HCEC 1CT (cell line): Measurements from ENCODE around the gene FHOD3.

Experiments
- DNase-seq: peaks from one replicate; pipeline ENCODE4 v3.0.0-alpha.2; 2017

FHOD3 gene

DNA sequence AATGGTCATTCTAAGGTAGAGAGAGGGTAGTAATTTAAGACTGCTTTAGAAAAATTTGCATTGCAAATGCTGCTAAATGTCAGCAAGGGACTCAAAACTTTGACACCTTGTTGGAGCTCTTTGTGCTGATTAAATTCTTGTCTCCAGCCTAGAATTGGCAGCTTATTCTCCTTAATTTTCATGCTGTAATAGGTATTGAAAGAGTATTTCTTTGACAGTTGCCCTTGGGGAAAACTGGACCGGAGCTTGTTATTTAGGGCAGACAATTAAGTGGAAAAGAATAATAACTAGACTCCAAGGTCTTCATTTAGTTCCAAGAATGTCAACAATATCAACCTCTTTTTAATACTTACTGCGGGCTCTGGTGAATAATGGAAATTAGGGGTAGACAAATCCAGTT lies 267.3 kb downstream of the FHOD3 start:
- no peak for DNase-seq

DNA sequence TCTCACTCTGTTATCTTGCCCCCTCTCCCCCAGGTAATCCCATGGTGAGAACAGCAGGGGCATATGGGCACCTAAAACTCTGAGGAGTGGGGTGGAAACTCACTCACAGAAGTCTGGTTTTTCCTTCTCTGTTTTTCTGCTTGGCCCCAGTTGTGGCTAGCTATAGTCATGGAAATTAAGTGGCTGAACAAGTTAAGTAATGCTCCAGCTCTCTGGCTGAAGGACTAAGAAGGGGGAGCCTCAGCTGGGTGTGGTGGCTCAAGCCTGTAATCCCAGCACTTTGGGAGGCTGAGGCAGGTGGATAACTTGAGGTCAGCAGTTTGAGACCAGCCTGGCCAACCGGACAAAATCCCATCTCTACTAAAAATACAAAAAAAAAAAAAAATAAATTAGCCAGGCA lies 270.3 kb downstream of the FHOD3 start:
- no peak for DNase-seq

DNA sequence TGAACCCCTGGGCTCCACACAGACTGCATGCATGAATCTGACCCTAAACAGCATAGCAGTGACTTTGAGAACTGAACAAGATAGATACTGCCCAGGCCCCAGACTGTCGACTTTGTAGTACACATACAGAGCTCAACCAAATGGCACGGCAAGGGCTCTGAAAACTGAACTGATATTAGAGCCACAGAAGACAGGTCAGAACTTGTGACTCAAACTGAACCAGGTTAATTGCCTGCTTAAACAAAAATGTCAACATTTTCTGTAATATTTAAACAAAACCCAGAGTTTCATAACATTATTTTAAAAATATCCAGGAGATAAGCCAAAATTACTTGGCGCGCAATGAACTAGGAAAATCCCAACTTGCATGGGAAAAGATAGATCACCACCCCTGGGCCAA lies 271.0 kb downstream of the FHOD3 start:
- no peak for DNase-seq

DNA sequence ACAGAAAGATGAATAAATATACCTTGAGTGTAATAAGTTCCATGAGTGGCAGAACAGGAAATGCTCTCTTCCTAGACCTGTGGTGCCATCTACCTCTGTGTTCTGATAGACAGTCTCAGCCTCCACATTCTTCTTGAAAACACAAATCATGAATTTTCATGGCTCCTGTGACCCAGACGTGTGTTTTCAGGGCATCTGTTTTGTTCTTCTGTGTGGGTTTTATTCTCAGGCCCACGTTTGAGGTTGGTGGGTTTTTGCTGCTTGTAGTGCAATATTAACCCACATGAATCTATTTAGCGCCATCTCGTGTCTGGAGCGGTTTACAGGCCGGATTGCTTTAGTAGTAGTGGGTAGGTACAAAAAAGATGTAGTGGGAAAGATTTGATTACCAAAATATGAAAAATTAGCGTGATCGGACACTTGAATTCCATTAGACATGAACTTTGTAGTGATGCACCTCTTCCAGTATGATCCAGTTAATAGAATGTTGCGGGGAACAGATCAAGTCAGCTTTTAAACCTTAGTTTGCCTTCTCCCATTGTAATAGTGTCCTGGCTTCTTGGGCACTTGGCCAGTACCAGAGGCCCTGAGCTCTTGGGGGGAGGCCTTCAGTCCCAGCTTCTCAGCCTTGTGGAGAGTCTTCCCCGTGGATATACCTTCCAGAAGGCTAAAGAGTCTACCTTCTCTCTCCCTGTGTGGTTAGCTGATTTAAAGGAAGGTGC lies 274.8 kb downstream of the FHOD3 start:
- DNase-seq = peak; percentile 23

DNA sequence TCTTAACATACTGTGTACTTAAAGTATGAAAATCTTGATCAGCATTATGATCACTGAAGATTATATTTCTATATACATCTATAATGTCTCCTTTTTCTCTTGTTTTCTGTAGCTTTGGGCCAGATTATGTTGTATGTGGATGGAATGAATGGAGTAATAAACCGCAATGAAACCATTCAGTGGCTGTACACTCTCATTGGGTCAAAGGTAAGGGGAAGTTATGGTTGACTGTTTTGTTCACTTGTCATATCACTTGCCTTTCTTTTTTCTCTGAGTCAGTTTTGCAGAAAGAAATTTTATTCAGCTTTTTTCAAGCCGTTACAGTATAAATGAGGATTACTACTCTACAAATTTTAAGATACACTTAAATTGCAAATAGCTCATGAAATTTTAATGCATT lies 278.8 kb downstream of the FHOD3 start:
- DNase-seq = peak; percentile 35

DNA sequence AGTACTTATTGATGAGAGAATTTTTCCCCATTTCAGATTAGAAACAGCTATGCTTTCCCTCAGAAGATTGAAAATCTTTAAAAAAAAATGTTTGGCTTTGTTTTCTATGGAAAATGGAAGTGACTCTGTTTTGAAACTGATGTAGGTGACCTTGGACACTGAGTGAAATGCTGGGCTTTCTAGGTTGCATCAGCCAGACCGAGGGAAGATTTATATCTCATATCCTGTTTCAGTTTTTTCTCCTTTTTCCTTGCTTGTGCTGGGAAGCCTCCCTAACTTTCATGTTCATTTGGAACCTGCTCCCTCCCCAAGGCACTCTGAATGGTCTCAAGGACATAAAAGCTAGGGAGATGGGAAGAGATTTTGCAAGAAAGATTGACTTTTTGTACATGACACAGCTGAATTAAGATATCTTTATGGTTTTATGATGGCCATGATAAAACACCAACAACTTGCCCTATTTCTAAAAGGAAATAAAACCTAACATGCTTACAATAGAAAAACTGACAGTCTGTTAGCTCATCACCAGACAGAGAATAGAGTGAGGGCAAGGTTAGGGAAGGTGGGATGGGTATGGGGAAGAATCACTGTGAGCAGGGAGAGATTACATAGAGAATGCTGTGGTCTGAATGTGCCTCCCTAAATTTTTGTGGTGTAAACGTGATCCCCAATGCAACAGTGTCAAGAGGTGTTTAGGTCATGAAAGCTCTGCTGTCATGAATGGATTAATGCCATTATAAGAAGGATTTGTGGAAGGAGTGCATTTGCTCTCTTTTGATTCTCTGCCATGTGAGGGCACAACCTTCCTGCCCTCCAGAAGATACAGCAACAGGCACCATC lies 281.6 kb downstream of the FHOD3 start:
- DNase-seq = peak; percentile 31

DNA sequence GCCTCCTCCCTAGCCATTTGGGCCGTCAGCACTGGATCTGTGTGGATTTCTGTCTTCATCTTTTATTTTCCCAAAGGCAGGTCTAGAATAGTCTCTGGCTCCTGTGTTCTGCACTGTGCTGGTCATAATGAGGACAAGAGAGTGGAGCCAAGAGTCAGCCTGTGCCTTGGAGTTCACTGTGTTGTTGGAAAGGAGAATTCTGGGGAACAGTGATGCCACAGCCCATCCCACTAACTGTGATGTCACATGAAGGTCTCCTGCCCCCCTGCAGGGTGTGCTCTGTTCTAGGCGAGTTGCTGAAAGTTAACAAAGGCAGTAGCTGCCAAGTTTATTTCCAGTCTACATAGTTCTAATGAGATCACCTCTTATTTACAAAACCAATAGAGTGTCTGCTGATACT lies 282.8 kb downstream of the FHOD3 start:
- peak; percentile 59 for DNase-seq

DNA sequence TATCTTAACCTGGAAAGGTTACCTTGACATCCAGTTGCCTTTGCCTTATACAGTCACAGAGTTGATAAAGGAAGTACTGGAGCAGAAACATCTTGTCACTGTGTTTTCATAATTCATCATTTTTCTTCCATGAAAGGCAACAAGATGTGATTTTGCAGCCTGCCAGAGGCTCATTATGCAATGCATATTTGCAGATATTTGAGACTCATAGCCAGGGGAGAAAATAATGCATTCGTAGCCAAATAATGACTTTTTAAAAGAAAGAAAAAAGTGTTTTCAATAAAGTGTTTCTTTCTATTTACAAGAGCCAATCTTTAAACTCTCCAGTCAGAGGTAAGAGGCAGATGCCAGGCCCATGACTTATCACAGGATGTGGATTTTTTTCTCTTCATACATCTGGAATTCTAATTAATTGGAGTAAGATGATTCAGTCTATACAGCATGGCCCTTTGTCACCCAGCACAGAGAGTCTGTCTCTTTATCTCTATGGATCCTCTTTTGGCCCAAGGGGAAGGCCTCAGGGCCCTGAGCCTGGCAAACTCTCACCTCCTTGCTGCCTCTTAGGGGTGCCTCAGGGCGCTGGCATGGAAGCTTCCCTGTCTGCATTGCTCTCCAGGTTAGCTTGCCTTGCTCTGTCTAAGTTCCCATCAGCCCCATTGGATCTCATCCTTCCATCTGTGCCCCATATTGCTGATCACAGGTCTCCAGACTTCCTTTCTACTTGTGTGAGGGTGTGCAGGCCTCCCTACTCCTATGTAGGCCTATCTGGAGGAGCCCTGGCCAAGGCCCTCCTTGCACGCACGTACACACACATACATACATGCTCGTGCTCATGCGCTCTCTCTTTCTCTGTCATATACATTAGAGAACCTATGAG lies 283.6 kb downstream of the FHOD3 start:
- peak; percentile 76 for DNase-seq

DNA sequence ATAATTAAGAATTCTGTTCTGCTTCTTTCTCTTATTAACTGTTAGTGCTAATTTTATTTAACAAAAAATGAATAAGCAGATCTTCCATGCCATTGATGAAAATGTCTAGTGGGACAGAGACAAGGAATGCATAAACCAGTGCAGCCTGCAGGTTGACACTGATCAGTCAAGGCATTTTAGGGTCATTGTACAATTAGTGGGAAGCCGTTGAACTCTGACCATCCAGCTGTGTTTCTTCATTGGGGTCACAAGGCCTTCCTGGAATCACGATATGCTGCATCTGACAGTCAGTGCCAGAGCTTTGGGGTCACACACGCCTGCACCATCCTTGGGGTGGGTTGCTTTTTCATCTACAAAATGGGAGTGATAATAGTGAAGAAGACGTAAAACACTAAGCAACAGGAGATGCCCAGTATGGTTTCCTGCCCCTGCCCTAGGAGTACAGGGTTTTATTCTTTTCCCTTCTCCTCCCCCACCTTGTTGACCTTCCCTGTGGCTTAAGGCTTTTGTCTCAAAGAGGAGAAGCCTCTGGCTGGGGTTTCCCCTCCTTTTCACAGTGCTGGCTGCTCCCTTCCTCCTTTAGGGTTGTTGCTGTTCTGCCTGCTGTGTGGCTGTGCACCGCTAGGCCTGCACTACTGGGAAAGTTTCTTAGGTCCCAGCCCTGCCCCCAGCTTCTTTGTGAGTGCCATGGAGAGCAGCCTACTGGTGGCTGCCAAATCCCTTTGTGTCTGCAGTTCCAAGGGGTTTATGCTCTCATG lies 285.7 kb downstream of the FHOD3 start:
- no peak for DNase-seq

DNA sequence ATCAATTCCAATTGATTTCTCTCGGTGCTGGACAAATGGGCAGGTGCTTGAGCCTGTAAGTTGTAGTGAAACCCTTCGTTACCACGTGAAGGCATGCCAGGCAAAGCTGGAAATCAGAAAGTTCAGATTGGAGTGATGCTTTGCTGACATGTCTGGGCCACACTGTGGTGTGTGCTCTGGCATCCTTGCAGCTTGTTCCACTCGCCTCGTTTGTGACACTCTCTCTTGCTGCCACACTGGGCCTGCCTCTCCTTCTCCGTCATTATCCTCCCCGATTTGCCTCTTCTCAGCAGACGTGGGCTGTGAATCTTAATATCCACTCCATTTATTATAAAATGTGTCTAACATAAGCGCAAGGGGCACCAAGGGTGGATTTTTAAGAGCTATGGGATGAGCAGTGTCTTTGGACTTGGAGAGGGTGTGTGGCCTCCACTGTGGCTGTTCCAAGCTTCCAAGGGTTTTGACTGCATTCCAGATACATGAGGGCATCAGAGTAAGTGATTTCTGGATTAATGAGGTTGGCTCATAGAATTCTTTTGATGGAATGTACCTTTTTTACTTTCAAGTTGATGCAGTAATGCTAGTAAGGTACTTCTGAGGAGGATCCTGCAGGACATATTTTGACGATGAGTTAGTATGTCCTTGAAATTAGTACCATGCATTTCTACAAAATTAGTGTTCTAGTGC lies 292.5 kb downstream of the FHOD3 start:
- peak; percentile 37 for DNase-seq

DNA sequence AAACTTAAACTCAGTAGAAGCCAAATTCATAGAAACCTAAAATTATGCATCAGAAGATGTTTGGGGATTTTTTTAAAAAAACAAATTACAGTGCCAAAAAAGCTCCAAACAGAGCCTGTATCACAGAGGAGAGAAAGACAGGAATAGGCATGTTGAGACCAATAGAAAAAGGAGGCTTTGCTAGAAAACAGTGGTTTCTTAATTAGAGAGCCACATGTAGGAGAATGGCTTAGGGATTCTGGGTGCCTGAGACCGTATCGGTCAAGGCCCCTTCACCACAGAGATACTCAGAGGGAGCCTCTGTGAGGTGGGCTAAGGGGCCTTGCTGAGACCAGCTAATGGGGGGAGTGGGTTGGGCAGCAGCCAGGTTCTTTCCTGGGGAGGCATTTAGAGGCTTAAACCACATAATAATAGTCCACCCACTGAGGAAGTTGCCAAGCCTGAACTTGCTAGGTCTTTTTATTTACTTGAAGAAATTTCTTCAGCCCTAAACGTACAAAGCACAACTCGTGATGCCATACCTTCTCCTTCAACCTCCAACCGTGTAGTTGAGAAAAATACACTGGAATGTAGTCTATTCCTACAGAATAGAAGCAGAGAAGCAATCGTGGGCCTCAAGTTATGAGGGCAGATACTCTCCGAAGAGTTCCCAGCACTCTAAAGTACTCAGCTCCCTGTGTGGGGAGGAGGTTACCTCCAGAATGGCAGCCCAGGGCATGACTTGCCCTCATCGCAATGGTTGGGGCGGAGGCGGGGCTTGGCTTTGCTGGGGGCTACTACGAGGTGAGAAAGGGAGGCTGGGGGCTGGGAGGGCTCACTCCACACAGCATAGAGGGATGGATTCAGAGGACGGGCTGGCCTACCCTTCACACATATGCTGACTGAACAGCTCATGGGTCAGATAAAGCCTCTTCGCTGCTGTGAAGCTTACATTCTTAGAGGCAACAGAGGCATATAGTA lies 293.4 kb downstream of the FHOD3 start:
- no peak for DNase-seq

DNA sequence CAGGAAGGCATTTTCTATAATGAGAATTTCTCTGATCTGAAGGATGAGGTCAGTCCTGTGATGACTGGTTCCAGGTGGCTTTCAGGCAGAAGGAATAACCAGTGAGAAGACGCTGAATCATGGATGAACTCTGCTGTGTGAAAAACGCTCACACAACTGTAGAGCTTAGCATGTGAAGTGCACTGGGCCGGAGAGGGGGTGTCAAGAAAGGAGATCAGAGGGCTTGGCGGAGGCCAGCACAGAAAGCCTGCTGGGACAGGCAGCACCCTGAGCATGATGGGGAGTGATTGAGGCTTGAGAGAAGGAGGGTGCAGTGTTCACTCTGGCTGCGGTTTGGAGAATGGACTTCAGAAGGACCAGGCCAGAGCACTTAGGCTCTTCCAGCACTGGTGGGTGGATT lies 294.8 kb downstream of the FHOD3 start:
- peak; percentile 35 for DNase-seq

DNA sequence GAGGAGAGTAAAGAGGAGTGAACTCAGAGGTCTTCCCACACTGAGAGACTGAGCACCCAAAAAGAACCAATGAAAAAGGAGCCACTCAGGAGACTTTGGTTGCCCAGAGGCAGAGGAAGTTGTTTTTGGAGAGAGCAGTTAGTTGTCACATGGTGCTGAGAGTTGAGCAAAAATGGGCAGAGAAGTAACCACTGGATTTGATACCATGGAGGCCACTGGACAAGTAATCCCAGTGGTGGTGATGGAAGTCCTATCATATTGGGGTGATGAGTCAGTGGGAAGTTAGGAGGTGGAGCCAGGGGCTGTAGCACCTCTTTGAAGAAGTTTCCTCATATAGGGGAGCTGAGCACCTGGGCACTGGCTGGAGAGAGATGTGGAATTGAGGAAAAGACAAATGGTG lies 295.5 kb downstream of the FHOD3 start:
- DNase-seq = peak; percentile 18

DNA sequence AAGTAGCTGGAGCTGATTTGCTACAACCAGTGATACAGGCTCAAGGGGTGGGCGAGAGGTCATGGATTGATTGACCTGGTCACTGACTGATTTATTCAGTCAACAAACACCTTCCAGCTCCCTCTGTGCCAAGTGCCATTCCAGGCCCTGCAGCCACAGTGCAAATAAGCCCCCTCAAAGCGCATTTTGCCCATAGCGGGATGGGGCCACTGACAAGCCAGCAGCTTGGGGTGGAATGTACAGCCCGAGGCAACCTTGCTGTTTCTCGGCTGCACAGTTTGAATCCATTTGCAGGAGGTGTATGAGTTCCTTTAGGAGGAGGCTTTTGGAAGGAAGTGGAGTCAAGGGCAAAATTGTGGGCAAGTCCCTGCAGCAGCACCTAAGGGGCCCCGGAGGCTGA lies 296.1 kb downstream of the FHOD3 start:
- DNase-seq = no peak

DNA sequence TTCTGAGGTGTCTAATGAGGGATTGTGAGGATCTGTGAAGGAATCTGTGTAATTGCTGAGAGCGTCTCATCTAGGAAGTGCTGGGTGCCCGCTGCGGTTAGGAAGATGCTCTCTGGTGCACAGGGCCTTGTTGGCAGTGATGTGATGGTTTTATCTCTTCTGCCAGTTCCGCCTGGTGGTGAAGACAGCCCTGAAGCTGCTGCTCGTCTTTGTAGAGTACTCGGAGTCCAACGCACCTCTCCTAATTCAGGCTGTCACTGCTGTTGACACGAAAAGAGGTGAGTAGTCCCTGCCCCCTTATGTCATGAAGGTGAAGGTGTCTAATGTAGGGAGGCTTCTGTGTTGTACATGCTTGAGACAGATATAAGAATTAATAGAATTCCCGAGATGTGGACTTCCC lies 297.1 kb downstream of the FHOD3 start:
- no peak for DNase-seq

DNA sequence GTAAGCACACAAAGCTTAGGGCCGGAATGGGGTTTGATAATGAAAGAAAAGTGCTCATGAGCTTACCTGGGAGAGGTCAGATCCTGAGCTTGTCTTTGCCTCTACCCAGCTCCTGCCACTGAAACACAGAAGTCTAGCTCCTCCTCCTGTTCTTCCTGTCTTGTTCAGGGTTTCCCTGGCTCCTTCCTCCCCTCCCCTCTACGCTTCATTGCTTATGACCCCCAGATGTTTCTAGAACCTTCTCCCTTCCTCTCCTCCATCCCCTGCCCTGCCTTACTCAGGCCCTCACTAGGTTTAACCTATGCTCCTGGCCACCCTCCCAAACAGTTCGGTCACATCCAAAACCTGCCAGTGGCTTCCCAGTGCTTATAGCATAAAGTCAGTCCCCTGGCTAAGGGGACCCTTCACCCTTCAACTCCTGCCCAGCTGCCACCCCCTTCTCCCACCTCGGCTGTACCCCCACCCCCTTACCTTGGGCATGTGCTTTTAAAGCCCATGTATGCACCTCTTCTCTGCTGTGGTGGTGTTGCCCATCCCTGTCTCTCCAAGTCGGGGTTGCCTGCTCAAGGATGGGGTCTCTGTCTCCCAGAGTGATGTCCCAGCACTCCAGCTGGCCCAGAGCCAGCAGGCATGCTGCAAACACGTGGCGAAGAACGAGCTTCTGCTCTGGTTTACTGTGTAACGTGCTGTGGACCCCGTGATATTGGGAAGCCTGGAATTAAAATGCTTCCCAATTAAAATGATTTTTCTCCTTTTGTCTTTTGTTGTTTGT lies 297.7 kb downstream of the FHOD3 start:
- DNase-seq = no peak

DNA sequence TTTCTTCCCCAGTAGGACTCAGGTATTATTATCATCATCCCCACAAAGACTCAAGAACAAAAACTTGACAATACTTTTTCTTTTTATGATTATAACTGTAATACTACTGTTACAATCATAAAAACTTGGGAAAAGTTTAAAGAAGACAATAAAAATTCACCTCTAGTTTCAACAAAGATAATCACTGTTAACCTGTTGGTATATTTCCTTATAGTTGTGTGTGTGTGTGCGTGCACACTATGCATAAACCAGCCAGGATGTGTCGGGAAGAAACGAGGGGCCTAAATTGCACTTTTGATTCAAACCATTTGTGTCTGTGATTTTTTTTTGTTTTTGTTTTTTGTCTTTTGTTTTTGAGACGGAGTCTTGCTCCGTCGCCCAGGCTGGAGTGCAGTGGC lies 298.3 kb downstream of the FHOD3 start:
- no peak for DNase-seq

DNA sequence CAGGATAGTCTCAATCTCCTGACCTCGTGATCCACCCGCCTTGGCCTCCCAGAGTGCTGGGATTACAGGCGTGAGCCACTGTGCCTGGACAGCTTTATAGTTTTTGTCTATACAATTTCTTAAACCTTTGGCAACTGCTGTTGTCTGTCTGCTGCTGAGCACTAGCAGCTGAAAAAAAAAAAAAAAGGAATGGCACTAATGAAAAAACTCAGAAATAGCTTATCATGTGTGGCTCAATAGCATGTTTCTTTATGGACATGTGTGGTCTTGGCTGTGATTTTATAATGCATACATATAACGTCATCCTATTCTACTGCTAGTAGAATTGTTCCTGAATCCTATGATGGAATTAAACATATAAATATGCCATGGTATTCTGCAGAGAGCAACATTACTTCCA lies 300.1 kb downstream of the FHOD3 start:
- no peak for DNase-seq

DNA sequence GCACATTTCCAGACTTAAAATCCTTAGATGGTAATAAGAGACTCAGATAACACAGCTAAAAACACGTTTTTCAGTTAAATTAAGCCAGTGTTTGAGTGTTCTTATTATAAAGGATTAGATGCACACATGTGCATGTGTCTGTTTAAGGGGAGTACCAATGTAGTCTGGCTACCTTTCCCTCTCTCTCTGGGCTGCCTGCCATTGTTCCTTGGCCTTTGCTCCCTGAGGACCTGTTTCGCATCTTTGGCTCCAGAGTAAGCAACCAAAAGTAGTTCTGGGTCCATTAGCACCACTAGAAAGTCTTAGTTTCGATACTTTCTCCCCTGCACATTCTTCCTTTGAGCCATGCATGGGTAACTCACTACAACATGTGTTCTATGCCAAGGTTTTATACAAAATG lies 303.0 kb downstream of the FHOD3 start:
- DNase-seq = no peak

DNA sequence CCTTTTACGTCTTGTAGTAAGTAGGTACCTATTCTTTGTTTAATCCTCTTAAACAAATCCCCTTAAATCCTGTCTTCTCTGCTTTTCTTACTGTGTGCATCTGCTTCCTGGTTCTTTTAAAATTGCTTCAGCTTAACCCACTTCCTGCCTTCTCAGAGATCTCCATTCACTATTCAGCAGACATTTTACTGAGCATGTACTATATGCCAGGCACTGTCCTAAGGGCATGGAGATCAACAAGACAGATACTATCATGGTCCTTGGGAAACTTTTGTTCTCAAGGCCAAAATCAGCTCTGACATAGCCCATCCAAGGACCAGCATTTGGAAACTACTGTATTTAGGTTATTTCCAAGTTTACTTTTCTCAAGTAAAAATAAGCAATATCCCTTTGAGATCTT lies 303.8 kb downstream of the FHOD3 start:
- no peak for DNase-seq
